Measurements from ENCODE around the gene XPR1. TPM values are rescaled to one million over a fixed set of nuclear protein-coding genes. Genes with fewer than 3 reads are reported as not detected.

Gene XPR1
- polyA plus RNA-seq, 1 donor (not counting 4 experiments of a cell fraction or from before 2014, with no cell fraction given): 40.0 TPM

- FAIRE-seq (no peak), DNase-seq (ENCODE audit: low read depth, low spot score) (no peak)
- H3K9ac ChIP-seq (ENCODE audit: control insufficient read depth, extremely low read depth, insufficient read depth, low read length): no peak overlapping the region
- no peaks in the 10 kb centered on the region for H3K9me1 ChIP-seq (ENCODE audit: control insufficient read depth, extremely low read depth, insufficient read depth, low read length)
- dilution Hi-C loops (cut with MboI; ENCODE audit: extremely low pct_ligation_motif_present, low sequenced_read_pairs): no loop called here
- no peaks in the 10 kb centered on the region for H3K27me3 ChIP-seq (ENCODE audit: control insufficient read depth, extremely low read depth, insufficient read depth, low read length)
- H3K4me2 ChIP-seq (ENCODE audit: control insufficient read depth, extremely low read depth, insufficient read depth, low read depth, low read length): no peak overlapping the region
- H3K27ac ChIP-seq (ENCODE audit: control insufficient read depth, insufficient read depth, low read length): no peak overlapping the region
- H3K9me3 ChIP-seq (ENCODE audit: control insufficient read depth, low read depth, low read length): no peaks in the 10 kb centered on the region
- peaks cover 17% of the 10 kb centered on the region for H3K79me2 ChIP-seq (ENCODE audit: control insufficient read depth, insufficient read depth, low read length)
- no peak for TF ChIP-seq EZH2 (IDR thresholded peaks at IDR 0.05; ENCODE audit: low read length)
- no peaks in the 10 kb centered on the region for H3K36me3 ChIP-seq (ENCODE audit: control insufficient read depth in 2 of 2, extremely low read depth in 1 of 2, insufficient read depth in 2 of 2, low read length in 2 of 2)
- no peaks in the 10 kb centered on the region for H4K20me1 ChIP-seq (ENCODE audit: control insufficient read depth, extremely low read depth, insufficient read depth, low read length)
- H2AFZ ChIP-seq (ENCODE audit: control insufficient read depth, low read length): no peak overlapping the region
- H3K4me3 ChIP-seq (ENCODE audit: control insufficient read depth in 2 of 3, extremely low read depth in 1 of 3, insufficient read depth in 2 of 3, low read depth in 1 of 3, low read length in 3 of 3): no peak overlapping the region
- no peaks in the 10 kb centered on the region for H3K4me1 ChIP-seq (ENCODE audit: control insufficient read depth, extremely low read depth, insufficient read depth, low read length)
Observed at GRCh38 chr1:180662709-180663108, 30.9 kb downstream of the XPR1 start.

- FAIRE-seq (no peak), DNase-seq (ENCODE audit: low read depth, low spot score) (no peak)
- Histone ChIP-seq H3K36me3 (ENCODE audit: control insufficient read depth in 2 of 2, extremely low read depth in 1 of 2, insufficient read depth in 2 of 2, low read length in 2 of 2) (no peaks in the 10 kb centered on the region), H3K4me3 (ENCODE audit: control insufficient read depth in 2 of 3, extremely low read depth in 1 of 3, insufficient read depth in 2 of 3, low read depth in 1 of 3, low read length in 3 of 3) (no peak overlapping the region), H3K79me2 (ENCODE audit: control insufficient read depth, insufficient read depth, low read length) (peaks cover 14% of the 10 kb centered on the region), H3K9me1 (ENCODE audit: control insufficient read depth, extremely low read depth, insufficient read depth, low read length) (no peaks in the 10 kb centered on the region), H3K9ac (ENCODE audit: control insufficient read depth, extremely low read depth, insufficient read depth, low read length) (no peak overlapping the region), H3K4me2 (ENCODE audit: control insufficient read depth, extremely low read depth, insufficient read depth, low read depth, low read length) (no peak overlapping the region), H3K9me3 (ENCODE audit: control insufficient read depth, low read depth, low read length) (no peaks in the 10 kb centered on the region), H4K20me1 (ENCODE audit: control insufficient read depth, extremely low read depth, insufficient read depth, low read length) (no peaks in the 10 kb centered on the region), H3K27ac (ENCODE audit: control insufficient read depth, insufficient read depth, low read length) (no peak overlapping the region), H3K27me3 (ENCODE audit: control insufficient read depth, extremely low read depth, insufficient read depth, low read length) (no peaks in the 10 kb centered on the region), H3K4me1 (ENCODE audit: control insufficient read depth, extremely low read depth, insufficient read depth, low read length) (peaks cover 2% of the 10 kb centered on the region), H2AFZ (ENCODE audit: control insufficient read depth, low read length) (no peak overlapping the region)
- no peak for TF ChIP-seq CTCF (optimal IDR thresholded peaks at IDR 0.05 in 1 of 3, IDR thresholded peaks at IDR 0.05 in 1 of 3, conservative IDR thresholded peaks at IDR 0.05 in 1 of 3; ENCODE audit: extremely low read depth in 1 of 3, insufficient read depth in 2 of 3, low read length in 3 of 3)
- no peak for TF ChIP-seq EZH2 (IDR thresholded peaks at IDR 0.05; ENCODE audit: low read length)
- dilution Hi-C loops (cut with MboI; ENCODE audit: extremely low pct_ligation_motif_present, low sequenced_read_pairs): no loop called here
Observed at GRCh38 chr1:180670681-180671080, 38.9 kb downstream of the XPR1 start.

- no peak overlapping the region for H3K27ac ChIP-seq (ENCODE audit: control insufficient read depth, insufficient read depth, low read length)
- H3K4me2 ChIP-seq (ENCODE audit: control insufficient read depth, extremely low read depth, insufficient read depth, low read depth, low read length): no peak overlapping the region
- peaks cover 5% of the 10 kb centered on the region for H3K4me1 ChIP-seq (ENCODE audit: control insufficient read depth, extremely low read depth, insufficient read depth, low read length)
- H3K9me3 ChIP-seq (ENCODE audit: control insufficient read depth, low read depth, low read length): no peaks in the 10 kb centered on the region
- dilution Hi-C loops (cut with MboI; ENCODE audit: extremely low pct_ligation_motif_present, low sequenced_read_pairs): no loop called here
- no peak for FAIRE-seq
- H3K9ac ChIP-seq (ENCODE audit: control insufficient read depth, extremely low read depth, insufficient read depth, low read length): no peak overlapping the region
- no peaks in the 10 kb centered on the region for H3K9me1 ChIP-seq (ENCODE audit: control insufficient read depth, extremely low read depth, insufficient read depth, low read length)
- H2AFZ ChIP-seq (ENCODE audit: control insufficient read depth, low read length): no peak overlapping the region
- peaks cover 15% of the 10 kb centered on the region for H3K79me2 ChIP-seq (ENCODE audit: control insufficient read depth, insufficient read depth, low read length)
- no peak overlapping the region for H3K4me3 ChIP-seq (ENCODE audit: control insufficient read depth in 2 of 3, extremely low read depth in 1 of 3, insufficient read depth in 2 of 3, low read depth in 1 of 3, low read length in 3 of 3)
- DNase-seq (ENCODE audit: low read depth, low spot score): no peak
- H3K36me3 ChIP-seq (ENCODE audit: control insufficient read depth in 2 of 2, extremely low read depth in 1 of 2, insufficient read depth in 2 of 2, low read length in 2 of 2): no peaks in the 10 kb centered on the region
- H4K20me1 ChIP-seq (ENCODE audit: control insufficient read depth, extremely low read depth, insufficient read depth, low read length): no peaks in the 10 kb centered on the region
- H3K27me3 ChIP-seq (ENCODE audit: control insufficient read depth, extremely low read depth, insufficient read depth, low read length): no peaks in the 10 kb centered on the region
- TF ChIP-seq EZH2 (IDR thresholded peaks at IDR 0.05; ENCODE audit: low read length) (no peak), CTCF (optimal IDR thresholded peaks at IDR 0.05 in 1 of 3, IDR thresholded peaks at IDR 0.05 in 1 of 3, conservative IDR thresholded peaks at IDR 0.05 in 1 of 3; ENCODE audit: extremely low read depth in 1 of 3, insufficient read depth in 2 of 3, low read length in 3 of 3) (no peak)
Observed at GRCh38 chr1:180672105-180672504, 40.3 kb downstream of the XPR1 start.

Data from keratinocyte (primary cell).